Lung (tissue), 12 donors: Measurements from ENCODE around the gene CTXND1. TPM values are rescaled to one million over a fixed set of nuclear protein-coding genes. Genes with fewer than 3 reads are reported as not detected.

Source experiments
- ATAC-seq: fragments of 200-7000 bp; cut with Tn5 transposase; one replicate; pipeline ENCODE4 v1.9.1; 2020; ENCODE audit warnings: moderate number of reproducible peaks; ENCODE audit not compliant: insufficient read depth, low FRiP score
- DNase-seq, 3 donors: peaks; one replicate each; pipeline ENCODE4 v3.0.0-alpha.2; 2013 to 2017
- H3K27ac ChIP-seq, 2 donors: one replicate each; pipeline ENCODE4 v1.5.1; 2013; ENCODE audit warnings: mild to moderate bottlenecking in 2 of 2, moderate library complexity in 2 of 2, control low read depth in 1 of 2, inconsistent platforms in 1 of 2, low read depth in 1 of 2, low read length in 1 of 2
- H3K27me3 ChIP-seq, 3 donors: one replicate each; pipeline ENCODE4 v1.5.1; 2013; ENCODE audit warnings: low read length in 2 of 3; ENCODE audit not compliant: control insufficient read depth in 3 of 3, insufficient read depth in 3 of 3
- H3K36me3 ChIP-seq, 4 donors: one replicate each; pipeline ENCODE4 v1.5.1; 2013; ENCODE audit warnings: low read length in 4 of 4, mild to moderate bottlenecking in 1 of 4, moderate library complexity in 1 of 4; ENCODE audit not compliant: control insufficient read depth in 4 of 4, insufficient read depth in 4 of 4
- H3K4me1 ChIP-seq, 5 donors: one replicate each; pipeline ENCODE4 v1.5.1; 2013; ENCODE audit warnings: low read length in 5 of 5, mild to moderate bottlenecking in 2 of 5, moderate library complexity in 1 of 5; ENCODE audit not compliant: control insufficient read depth in 5 of 5, insufficient read depth in 5 of 5
- H3K4me3 ChIP-seq: one replicate; pipeline ENCODE4 v1.5.1; 2013; ENCODE audit warnings: mild to moderate bottlenecking, control low read depth, moderate library complexity
- H3K9ac ChIP-seq, 2 donors: one replicate each; pipeline ENCODE4 v1.5.1; 2013; ENCODE audit warnings: low read length in 2 of 2, control low read depth in 1 of 2; ENCODE audit not compliant: insufficient read depth in 1 of 2
- H3K9me3 ChIP-seq, 4 donors: one replicate each; pipeline ENCODE4 v1.5.1; 2013; ENCODE audit warnings: low read length in 3 of 4, mild to moderate bottlenecking in 1 of 4, moderate library complexity in 1 of 4; ENCODE audit not compliant: control insufficient read depth in 4 of 4, insufficient read depth in 3 of 4
- CTCF ChIP-seq: IDR thresholded peaks from 2 replicates; pipeline ENCODE4 v1.5.1; 2012; ENCODE audit warnings: mild to moderate bottlenecking; ENCODE audit errors: control extremely low read depth, extremely low read depth
- WGBS, 2 donors: extraction: QIAGEN DNeasy Blood & Tissue Kit; methylation state at CpG; one replicate each; pipeline ENCODE4 v1.1.7; 2013; 5-methylcytosine and 5-hydroxymethylcytosine counted together
- polyA plus RNA-seq, 2 donors: library from polyadenylated mRNA; stranded (reverse); fragments of 200-250 nt; gene quantifications; one replicate each; pipeline ENCODE4 v1.2.1, GENCODE V29; 2013
- total RNA-seq, 2 donors: library from RNA; depleted of rRNA in 1 of 2; stranded (reverse); fragments of >200 nt in 1 of 2; gene quantifications; one replicate each; pipeline ENCODE4 v1.2.1, GENCODE V29; 2014 to 2021
- donor health status: control.
- donor health status: control.
- donor health status: Bipolar disorder and iron deficiency.
- donor health status: healthy.
- donor health status: DM: yes; HTN: yes; CAD: no.

CTXND1 gene
- total and polyA plus RNA-seq, 4 donors = 0.10 to 2.4 (median 1.5) TPM

DNA sequence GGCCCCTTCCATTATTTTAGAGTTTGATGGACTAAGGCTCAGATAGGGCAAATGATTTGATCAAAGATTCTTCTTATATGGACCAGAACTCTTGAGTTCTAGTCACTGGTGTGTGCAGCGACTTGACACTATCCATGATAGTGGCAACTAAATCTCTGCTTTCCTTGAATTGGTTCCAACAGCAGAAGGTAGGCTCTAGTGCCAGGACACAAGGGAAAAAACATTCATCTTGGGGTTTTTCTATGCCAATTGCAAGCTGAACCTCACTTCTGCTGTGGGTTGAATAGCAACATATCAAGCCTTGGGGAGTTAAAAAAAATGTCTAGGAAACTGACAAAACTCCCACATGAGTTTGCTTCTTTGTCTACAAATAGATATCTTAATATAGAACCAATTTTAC lies 35.1 kb downstream of the CTXND1 start:
- DNase-seq (no peak), ATAC-seq (no peak)
- 91 to 97% methylated on average over 1 of the region's 1 CpG for WGBS, 2 donors

DNA sequence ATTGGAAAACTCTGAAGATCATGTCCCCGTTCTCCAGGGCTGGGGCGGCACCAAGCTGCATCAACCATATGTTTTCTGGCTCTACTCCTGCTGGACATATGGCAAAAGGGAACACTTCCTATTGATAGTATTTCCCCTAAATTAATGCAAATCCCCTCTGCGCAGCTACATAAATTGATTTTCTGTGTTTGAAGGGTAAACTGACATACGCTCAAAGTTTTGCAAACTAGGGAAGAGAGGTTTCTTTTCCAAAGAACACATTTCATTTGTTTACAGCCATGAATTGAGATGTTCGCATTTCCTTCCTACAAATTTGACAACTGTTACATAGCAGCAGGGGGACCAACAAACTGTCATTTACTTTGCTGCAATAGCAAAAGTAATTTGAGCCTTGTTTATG lies 35.9 kb downstream of the CTXND1 start:
- TF ChIP-seq CTCF = no peak

More for the DNA sequence above, 35.1 kb downstream of the CTXND1 start:
- H3K4me1 ChIP-seq = peaks cover 0 to 18% (median 0%) of the 10 kb centered on the region in 5 donors
- no peak overlapping the region for H3K9ac ChIP-seq
- no peak overlapping the region for H3K4me3 ChIP-seq
- no peak overlapping the region for H3K27ac ChIP-seq
- TF ChIP-seq CTCF = no peak
- no peaks in the 10 kb centered on the region for H3K36me3 ChIP-seq
- H3K27me3 ChIP-seq = no peaks in the 10 kb centered on the region
- peaks cover 0 to 7% (median 0%) of the 10 kb centered on the region in 4 donors for H3K9me3 ChIP-seq

GRCh38 chr15:80214910-80215309 lies 37.1 kb downstream of the CTXND1 start:
- Histone ChIP-seq H3K27ac (no peak overlapping the region), H3K9ac (no peak overlapping the region), H3K4me3 (no peak overlapping the region), H3K27me3 (no peaks in the 10 kb centered on the region), H3K9me3 (peaks cover 0 to 7% (median 0%) of the 10 kb centered on the region in 4 donors), H3K4me1 (peaks cover 0 to 36% (median 0%) of the 10 kb centered on the region in 5 donors), H3K36me3 (no peaks in the 10 kb centered on the region)
- TF ChIP-seq CTCF = no peak
- DNase-seq = peak; percentile 84 to 94 (median 92)
- 85 to 88% methylated on average over 2 of the region's 2 CpGs for WGBS, 2 donors
- ATAC-seq = no peak

More for the DNA sequence above, 35.9 kb downstream of the CTXND1 start:
- Histone ChIP-seq H3K27me3 (no peaks in the 10 kb centered on the region), H3K27ac (no peak overlapping the region), H3K4me3 (no peak overlapping the region), H3K36me3 (no peaks in the 10 kb centered on the region), H3K9ac (no peak overlapping the region), H3K9me3 (peaks cover 0 to 7% (median 0%) of the 10 kb centered on the region in 4 donors), H3K4me1 (peaks cover 0 to 26% (median 0%) of the 10 kb centered on the region in 5 donors)
- DNase-seq (peak in 2 of 3 donors; percentile 42 to 55), ATAC-seq (no peak)
- WGBS, 2 donors = 89 to 96% methylated on average over 5 of the region's 5 CpGs

DNA sequence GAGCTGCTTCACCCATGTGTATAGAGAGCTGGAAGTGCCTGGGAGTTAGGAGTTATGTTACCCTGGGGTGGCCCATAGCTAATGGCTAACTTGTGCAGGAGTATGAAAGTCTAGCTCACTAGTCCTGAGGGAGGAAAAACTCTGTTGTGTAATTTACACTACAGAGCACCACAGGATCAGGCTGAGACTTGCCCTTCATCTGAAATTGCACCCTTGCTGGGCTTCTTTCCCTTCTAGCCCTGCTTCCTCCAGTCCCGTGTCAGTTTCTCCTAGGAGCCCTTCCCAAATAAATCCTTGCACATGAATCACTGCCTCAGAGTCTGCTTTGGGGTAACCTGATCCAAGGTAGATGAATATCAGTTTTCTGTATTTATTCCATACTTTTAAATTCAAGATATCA lies 40.0 kb downstream of the CTXND1 start:
- no peaks in the 10 kb centered on the region for H3K27me3 ChIP-seq
- H3K36me3 ChIP-seq = peaks cover 0 to 2% (median 0%) of the 10 kb centered on the region in 4 donors
- ATAC-seq (no peak), DNase-seq (no peak)
- H3K4me1 ChIP-seq = peaks cover 0 to 43% (median 0%) of the 10 kb centered on the region in 5 donors
- WGBS, 2 donors = 70 to 76% methylated on average over 1 of the region's 1 CpG
- no peak for TF ChIP-seq CTCF
- no peak overlapping the region for H3K4me3 ChIP-seq
- no peak overlapping the region for H3K9ac ChIP-seq
- H3K9me3 ChIP-seq = peaks cover 0 to 7% (median 0%) of the 10 kb centered on the region in 4 donors
- H3K27ac ChIP-seq = no peak overlapping the region
